ENCODE results near the gene CFAP119.
A peak's percentile ranks its signal among the peaks of the same experiment; 100 is the strongest.

Gene CFAP119

GRCh38 chr16:30722916-30723315, 38.9 kb downstream of the CFAP119 start:
- ChIA-PET POLR2A (ENCODE audit: low non-redundant PET) (no interaction called here), CTCF (interaction anchor here (0.5 to 1.0 kb wide), 2 partner anchors 34 to 85 kb away, joined by 3 to 9 read pairs; no protein-coding TSS in a partner anchor)
- no peak for TF ChIP-seq CTCF (conservative IDR thresholded peaks at IDR 0.05; ENCODE audit: low read depth)
- DNase-seq (ENCODE audit: low spot score), result no peak
- H3K27ac ChIP-seq, result peak overlapping the region; percentile 6; the same call in 1 of the 2 replicates

DNA sequence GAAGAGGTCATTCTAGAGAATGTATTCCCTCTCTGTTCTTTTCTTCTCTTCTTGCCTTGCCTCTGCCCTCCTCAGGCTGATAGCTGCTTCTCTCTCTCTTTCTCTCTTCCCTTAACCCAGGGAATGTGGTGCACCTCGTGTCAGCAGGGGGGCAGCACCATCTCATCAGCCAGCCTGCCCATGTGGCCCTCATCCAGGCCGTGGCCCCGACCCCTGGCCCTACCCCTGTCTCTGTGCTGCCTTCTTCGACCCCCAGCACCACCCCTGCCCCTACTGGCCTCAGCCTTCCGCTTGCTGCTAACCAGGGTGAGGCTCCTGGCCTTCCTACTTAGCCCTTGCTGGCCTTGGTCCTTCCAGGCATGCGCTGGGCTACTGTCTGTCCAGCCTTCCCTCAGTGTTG, 39.4 kb downstream of the CFAP119 start:
- 0 out of 2 replicates have a peak overlapping the region, but pooled peaks have one; percentile 6 for H3K27ac ChIP-seq
- ChIA-PET POLR2A (ENCODE audit: low non-redundant PET) (no interaction called here), CTCF (interaction anchor here (0.5 to 1.0 kb wide), 2 partner anchors 34 to 85 kb away, joined by 3 to 9 read pairs; no protein-coding TSS in a partner anchor)
- DNase-seq (ENCODE audit: low spot score), result no peak
- TF ChIP-seq CTCF (conservative IDR thresholded peaks at IDR 0.05; ENCODE audit: low read depth), result no peak

DNA sequence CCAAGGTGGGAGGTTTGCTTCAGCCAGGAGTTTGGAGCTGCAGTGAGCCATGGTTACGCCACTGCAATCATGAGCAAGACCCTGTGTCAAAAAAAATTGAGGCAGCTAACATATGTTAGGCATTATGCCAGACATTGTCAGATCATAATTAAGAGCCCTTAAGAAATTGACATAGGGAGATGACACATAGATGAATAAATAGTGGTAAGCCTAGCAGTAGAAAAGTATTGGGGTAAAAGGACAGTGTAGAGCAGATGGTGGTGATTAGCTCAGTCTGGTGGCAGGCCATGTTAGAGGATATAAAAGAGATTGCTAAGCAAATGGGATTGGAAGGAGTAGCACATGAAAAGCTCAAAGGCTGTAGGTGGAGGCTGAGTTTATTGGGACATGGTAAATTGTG, 40.3 kb downstream of the CFAP119 start:
- H3K27ac ChIP-seq, result no peak overlapping the region
- CTCF ChIA-PET, result no interaction called here

GRCh38 chr16:30721167-30721566, 40.7 kb downstream of the CFAP119 start:
- no peak overlapping the region for H3K27ac ChIP-seq
- TF ChIP-seq CTCF (conservative IDR thresholded peaks at IDR 0.05; ENCODE audit: low read depth), result no peak
- no peak for DNase-seq (ENCODE audit: low spot score)
- POLR2A ChIA-PET (ENCODE audit: low non-redundant PET), result no interaction called here
- CTCF ChIA-PET, result no interaction called here

More for the DNA sequence above, 40.3 kb downstream of the CFAP119 start:
- DNase-seq (ENCODE audit: low spot score), result no peak
- POLR2A ChIA-PET (ENCODE audit: low non-redundant PET), result no interaction called here
- TF ChIP-seq CTCF (conservative IDR thresholded peaks at IDR 0.05; ENCODE audit: low read depth), result no peak

DNA sequence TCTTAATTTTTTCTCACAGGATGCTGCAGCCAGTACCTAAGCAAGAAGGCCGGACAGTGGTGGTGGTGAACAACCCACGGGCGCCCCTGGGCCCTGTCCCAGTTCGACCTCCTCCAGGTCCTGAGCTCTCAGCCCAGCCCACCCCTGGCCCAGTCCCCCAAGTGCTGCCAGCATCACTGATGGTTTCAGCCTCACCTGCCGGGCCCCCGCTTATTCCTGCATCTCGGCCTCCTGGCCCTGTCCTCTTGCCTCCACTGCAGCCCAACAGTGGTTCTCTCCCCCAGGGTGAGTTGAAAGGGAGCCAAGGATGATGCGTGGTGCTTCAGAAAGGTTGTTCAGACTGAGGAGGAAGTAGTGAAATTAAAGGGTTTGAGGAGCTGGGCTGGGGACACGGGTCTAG, 41.2 kb downstream of the CFAP119 start:
- CTCF ChIA-PET, result no interaction called here
- TF ChIP-seq CTCF (conservative IDR thresholded peaks at IDR 0.05; ENCODE audit: low read depth), result no peak
- POLR2A ChIA-PET (ENCODE audit: low non-redundant PET), result no interaction called here

GRCh38 chr16:30720086-30720485, 41.8 kb downstream of the CFAP119 start:
- POLR2A ChIA-PET (ENCODE audit: low non-redundant PET), result no interaction called here
- H3K27ac ChIP-seq, result no peak overlapping the region
- no peak for TF ChIP-seq CTCF (conservative IDR thresholded peaks at IDR 0.05; ENCODE audit: low read depth)
- CTCF ChIA-PET, result no interaction called here
- DNase-seq (ENCODE audit: low spot score), result no peak

More for the DNA sequence above, 41.2 kb downstream of the CFAP119 start:
- H3K27ac ChIP-seq, result no peak overlapping the region
- no peak for DNase-seq (ENCODE audit: low spot score)

Measured in RWPE1 (cell line).